Kidney epithelial cell (primary cell): ENCODE data around the gene TTLL11. TPM values are rescaled to one million over a fixed set of nuclear protein-coding genes. Genes with fewer than 3 reads are reported as not detected.

ENCODE experiments used
- total RNA-seq: library from RNA; depleted of rRNA; stranded (reverse); fragments of >200 nt; gene quantifications from 2 replicates; pipeline ENCODE4 v1.2.3, GENCODE V29; 2015

The TTLL11 gene
- total RNA-seq, 1 donor from 2014 or later = 4.2 TPM

Other genes starting within 250 kb of the TTLL11 start
- gene NDUFA8, start 66.5 kb upstream of the TTLL11 start, total RNA-seq = 37.3 and 42.7 TPM in 2 replicates
- gene MORN5, start 66.6 kb upstream of the TTLL11 start, total RNA-seq = not detected in 2 replicates
- gene LHX6, start 135.6 kb upstream of the TTLL11 start, total RNA-seq = 0.07 and 0.84 TPM in 2 replicates
- 17.9 and 21.1 TPM in 2 replicates for gene RBM18, start 171.5 kb upstream of the TTLL11 start, total RNA-seq
- 33.8 and 46.2 TPM in 2 replicates for gene MRRF, start 171.6 kb upstream of the TTLL11 start, total RNA-seq